NCI-H187 (cell line): ENCODE data around the gene MFSD2B.
"Not testable (repeated sequence)": the region's sequence is repeated elsewhere in the genome, so short reads cannot be mapped to it uniquely, and the experiment has no call there.

Experiments
- DNase-seq, 2 experiments: peaks; one replicate each; lab custom pipeline; 2025; lab: John Stamatoyannopoulos, UW

The MFSD2B gene

DNA sequence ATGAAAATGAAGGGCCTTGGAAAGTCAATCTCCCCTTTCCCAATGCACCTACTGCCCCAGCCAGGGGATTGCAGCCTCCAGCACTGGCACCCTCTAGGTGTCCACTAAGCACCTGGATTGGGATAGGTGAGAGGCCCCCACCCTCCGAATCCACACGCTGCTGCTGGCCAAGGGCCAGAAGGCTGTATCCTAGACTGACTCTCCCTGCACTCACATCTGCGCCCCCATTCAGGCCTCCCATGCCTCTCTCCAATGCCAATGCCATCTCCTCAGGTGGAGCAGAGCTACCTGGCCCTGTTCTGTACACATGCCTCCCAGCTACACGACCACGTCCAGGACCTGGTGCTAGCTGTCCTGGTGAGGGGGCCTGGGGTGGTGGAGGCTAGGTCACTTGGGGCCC is 9.8 kb downstream of the MFSD2B start:
- DNase-seq = no peak

DNA sequence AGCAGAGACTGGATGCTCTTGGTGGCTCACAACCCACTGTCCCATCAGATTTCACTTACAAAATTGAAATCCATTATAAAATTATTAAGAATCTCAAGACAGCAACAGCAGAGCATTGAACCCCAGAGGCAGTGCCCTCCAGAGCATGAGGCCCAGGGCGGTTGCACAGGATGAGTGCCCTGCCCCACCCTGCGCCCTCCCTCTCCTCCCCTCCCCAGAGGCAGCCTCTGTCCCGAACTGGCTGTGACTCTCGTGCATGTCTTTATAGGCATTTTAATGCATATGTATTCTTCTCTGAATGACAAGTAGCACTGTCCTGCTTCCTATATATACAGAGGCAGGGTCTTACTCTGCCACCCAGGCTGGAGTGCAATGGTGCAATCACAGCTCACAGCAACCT is 10.4 kb downstream of the MFSD2B start:
- no peak for DNase-seq

DNA sequence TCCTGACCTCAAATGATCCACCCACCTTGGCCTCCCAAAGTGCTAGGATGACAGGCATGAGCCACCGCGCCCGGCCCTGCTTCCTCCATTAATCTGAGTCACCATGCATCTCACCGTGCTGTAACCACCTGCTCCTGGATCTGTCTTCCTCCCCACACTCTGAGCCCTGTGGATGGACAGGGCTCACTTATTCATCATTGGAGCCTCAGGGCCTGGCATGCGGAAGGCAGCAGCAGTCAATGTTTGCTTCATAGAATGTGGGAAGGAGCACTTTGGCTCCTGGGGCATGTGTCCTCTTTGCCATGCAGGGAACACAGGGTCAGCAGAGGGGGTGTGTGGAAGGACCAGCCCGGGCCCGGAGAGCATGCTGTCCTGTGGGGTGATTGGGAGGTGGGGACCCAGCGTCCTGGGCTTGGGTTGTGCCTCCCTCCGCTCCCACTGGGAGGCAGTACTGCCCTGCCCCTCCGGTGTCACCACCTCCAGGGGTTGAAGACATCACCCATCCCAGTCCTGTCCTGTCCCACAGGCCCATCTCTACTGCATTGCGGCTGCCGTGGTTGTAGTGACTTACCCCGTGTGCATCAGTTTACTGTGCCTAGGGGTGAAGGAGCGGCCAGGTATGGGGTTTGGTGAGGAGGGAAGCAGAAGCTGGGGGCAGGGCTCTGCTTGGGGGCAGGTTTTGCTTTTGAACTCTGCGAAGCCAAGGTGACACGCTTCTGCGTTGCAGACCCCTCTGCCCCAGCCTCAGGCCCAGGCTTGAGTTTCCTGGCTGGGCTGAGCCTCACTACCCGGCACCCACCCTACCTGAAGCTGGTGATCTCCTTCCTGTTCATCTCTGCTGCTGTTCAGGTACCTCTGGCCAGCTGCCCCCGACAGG is 11.5 kb downstream of the MFSD2B start:
- no peak for DNase-seq

DNA sequence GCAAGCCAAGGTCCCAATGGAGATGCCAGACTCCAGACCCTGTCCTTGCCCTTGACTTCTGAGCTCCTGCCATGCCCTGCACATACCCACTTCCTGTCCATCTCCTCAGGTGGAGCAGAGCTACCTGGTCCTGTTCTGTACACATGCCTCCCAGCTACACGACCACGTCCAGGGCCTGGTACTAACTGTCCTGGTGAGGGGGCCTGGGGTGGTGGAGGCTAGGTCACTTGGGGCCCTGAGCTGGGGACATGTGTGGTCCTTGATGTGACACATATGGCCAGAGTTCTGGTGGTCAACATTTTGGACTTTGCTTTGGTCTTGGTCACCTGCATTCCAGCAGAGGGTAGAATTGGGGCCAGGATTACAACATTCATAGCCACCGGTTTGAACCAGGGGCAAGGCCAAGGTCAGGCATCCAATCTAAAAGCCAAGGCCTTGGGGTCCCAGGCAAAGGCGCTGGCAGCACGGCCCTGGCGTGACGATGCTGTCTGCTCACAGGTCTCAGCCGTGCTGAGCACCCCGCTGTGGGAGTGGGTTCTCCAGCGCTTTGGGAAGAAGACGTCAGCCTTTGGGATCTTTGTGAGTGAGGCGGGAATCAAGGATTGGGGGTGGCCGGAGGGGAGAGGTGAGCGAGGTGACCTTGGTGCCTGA is 12.6 kb downstream of the MFSD2B start:
- no peak for DNase-seq

DNA sequence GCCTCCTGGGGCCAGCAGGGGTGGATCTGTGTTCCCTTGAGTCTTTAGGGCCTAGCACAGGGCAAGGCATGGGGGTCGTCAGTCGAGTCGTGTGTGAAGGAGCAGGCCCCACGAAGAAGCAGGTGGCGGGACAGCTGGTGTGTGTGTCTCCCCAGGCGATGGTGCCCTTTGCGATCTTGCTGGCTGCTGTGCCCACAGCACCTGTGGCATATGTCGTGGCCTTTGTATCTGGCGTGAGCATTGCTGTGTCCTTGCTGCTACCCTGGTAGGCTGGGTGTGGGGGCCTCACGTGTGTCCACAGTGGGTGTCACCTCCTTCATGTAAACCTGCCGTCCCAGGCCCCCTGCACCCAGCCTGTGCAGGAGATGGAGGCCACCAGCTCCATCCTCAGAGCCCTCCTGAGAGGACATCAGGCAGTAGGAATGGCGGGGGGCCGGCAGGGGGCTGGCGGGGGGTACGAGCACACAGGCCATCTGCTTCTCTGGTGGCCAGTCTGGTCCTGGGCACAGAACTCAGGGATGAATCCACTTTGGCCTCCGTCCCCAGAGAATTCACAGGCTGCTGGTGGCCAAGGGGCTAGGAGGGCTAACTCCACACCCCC is 13.2 kb downstream of the MFSD2B start:
- DNase-seq = no peak

DNA sequence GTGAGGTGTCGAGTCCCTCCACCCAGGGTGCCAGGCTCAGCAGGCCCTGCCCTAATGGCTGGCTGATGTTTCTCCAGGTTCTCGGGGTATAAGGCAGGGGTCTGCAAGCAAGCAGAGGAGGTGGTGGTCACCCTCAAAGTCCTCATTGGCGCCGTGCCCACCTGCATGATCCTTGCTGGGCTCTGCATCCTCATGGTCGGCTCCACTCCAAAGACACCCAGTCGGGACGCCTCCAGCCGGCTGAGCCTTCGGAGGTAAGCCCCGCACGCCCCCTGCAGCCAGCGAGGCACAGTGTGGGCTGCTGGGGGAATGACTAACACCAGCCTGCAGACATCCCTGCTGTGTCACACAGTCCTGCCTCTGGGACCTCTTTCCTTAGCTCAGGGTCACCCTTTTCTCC is 14.1 kb downstream of the MFSD2B start:
- DNase-seq = no peak

DNA sequence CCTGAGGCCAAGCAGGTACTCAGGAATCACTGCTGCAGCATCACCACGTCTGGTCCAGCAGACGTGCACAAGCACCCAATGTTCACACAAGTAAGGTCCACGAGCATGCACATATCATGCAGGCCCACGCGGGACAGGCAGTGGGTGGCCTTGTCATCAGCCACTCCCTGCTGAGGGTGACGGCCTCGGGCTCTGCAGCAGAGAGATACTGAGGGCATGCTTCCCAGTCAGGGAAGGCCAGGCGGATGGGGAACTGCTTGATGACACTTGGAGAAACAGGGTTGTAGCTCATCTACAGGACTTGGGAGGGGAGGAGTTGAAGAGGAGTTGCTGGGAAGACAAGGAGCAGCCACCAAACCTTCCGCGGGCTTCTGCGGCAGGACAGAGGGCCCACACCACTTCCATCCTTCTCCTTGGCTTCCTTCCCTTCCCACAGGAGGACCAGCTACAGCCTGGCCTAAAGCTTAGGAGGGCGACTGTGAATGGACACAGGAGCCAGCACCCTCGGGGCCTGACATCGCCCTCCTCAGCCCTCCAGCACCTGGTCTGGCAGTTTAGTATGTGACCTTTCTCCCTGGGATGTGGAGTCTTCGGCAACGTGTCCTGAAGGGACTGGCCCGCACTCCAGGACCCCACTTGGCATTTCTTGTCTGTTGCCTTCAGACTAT is 15.2 kb downstream of the MFSD2B start:
- DNase-seq = no peak

DNA sequence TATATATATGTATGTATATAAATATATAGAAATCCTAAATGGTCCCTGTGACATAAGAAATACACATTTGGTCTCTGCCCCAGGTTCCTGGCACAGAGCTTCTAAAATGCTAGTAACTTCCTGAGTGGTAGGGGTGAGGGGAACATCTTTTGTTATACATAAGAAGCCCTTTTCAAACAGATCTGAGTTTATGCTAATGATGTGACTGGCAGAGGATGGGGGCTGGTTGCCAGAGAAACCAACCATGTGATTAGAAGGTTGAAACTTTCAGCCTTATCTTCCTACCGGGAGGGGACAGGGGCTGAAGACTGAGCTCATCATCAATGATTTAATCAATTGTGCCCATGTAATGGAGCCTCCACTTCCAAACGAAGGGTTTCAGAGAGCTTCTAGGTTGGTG is 16.3 kb downstream of the MFSD2B start:
- DNase-seq = no peak

DNA sequence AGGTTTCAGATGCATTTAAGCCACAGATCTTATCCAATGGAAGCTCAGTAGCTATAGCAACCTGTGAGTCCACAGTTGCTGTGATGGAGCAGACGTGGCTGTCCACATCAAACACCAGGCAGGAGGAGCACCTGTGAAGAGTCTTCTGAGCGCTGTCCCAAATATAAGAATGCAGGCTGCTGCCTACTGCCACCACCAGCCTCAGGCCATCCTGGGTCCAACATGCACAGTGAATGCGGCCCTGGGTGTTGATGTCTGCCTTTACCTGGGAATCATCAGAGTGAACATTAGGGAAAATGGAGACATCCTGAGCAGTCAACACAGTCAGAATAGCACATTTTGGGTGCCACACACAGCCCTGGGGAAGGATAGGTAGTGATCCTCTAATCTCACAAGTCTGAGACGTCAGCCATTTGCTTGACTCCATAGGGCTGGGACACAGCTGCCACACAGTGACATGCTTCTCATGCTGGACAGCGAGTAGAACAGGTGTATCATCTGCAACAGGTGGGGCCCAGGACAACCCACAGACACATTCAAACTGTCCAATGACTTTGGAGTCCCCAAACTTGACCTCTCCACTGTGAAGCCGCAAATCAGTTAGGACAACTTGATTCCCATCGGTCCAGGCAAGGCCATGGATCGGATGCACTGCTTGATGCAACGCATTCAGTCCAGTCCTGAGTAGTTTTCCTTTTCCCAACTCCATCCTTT is 29.1 kb downstream of the MFSD2B start:
- DNase-seq = no peak

DNA sequence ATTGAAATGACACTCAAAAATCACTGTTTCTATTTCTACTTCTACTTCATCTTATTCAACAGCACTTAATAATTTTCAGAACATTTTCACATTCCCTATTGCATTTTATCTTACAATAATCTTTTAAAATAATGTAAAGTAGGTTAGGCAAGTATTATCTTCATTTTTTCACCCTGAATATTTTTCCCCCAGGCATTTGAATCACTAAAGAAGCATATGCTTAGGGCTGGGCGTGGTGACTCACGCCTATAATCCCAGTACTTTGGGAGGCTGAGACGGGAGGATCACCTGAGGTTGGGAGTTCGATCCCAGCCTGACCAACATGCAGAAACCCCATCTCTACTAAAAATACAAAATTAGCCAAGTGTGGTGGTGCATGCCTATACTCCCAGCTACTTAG is 30.6 kb downstream of the MFSD2B start:
- DNase-seq = no peak

DNA sequence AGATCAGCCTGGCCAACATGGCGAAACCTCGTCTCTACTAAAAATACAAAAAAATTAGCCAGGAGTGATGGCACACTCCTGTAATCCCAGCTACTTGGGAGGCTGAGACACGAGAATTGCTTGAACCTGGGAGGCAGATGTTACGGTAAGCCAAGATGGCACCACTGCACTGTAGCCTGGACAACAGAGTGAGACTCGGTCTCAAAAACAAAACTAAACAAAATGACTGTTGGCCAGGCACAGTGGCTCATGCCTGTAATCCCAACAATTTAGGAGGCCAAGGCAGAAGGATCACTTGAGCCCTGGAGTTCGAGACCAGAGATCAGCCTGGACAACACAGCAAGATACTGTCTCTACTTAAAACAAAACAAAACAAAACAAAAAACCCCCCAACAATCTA is 33.2 kb downstream of the MFSD2B start:
- not testable (repeated sequence) for DNase-seq

DNA sequence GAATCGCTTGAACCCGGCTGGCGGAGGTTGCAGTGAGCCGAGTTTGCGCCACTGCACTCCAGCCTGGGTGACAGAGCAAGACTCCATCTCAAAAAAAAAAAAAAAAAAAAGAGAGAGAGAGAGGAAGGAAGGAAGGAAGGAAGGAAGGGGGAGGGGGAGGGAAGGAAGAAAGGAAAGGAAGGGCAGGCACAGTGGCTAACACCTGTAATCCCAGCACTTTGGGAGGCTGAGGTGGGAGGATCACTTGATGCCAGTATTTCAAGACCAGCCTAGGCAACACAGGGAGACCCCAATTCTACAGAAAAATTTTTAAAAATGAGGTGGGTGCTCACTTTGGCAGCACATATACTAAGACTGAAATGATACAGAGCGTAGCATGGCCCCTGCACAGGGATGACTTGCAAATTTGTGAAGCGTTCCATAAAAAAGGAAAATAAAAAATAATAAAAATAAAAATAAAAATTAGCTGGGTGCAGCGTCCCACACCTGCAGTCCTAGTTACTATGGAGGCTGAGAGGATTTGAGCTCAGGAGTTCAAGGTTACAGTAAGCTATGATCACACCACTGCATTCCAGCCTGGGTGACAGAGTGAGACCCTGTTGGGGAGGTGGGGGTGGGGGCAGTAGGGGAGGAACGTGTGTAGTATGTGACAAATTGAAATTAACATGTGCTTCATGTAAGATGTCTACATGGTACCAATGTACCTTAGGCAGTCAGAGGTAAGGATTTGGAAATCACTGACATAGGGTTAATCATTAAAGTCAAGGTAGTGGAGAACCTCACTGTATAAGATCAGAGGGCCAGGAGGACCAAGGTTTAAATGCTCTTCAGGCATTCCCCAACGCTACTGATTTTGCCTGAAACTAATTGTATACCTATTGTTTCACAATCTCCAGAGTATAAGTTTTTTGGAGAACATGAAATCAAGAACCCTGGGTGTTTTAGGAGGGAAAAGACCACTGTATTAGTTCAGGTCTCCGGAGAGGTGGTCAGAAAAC is 35.9 kb downstream of the MFSD2B start:
- no peak for DNase-seq

DNA sequence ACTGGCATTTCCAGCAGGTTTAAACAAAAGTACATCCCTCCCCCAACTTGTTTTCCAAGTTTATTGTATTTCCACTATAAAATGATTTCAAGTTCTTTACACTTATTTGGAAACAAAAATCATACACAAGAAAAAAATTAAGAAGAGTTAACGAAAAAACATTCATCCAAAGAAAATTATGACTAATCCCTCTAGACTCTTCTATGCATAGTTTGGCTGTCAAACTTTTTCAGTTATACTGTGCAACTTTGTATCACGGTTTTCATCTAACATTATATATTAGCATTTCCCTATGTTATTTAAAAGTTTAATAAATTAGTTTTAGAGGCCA is 36.7 kb downstream of the MFSD2B start:
- DNase-seq = no peak

DNA sequence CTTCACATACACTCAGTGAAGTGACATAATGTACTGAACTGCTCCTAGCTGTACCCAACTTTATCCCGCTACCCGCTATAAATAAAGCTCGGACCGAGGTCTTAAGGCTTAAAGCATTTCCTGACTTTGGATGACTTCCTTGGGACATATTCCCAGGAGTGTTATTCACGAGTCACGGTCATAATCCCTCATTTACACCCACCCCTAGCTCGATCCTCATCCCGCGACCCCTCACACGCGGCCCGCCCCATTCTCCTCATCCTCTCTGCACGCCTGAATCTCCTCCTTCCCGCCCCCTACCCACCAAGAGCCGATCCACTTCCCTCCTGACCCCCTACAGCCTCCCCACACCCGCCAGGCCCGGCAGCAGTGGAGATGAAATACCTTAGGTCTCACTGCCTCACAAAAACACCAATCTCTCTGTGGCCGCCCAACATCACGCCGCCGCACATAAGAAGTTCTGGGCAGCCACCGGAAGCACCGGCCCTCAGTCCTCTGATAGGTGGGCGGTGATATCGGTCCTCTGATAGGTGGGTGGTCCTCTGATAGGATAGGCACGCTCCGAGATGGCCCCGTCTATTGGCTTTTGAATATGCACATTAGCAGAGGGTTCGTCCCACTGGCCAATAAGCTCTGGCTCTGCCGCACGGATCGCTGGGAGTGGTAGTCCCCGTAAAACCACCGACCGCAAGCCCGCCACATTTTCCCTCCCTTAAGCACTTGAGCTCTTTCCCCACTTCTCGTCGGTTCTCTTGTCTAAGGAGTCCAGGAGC is 37.2 kb downstream of the MFSD2B start, which contains the start of gene WDCP:
TSS of gene WDCP (minus strand) at position 462 of the 773 bp plus-strand sequence. CDS start 7,897 bp downstream, outside the sequence.
- DNase-seq = peak; percentile 95 to 98

DNA sequence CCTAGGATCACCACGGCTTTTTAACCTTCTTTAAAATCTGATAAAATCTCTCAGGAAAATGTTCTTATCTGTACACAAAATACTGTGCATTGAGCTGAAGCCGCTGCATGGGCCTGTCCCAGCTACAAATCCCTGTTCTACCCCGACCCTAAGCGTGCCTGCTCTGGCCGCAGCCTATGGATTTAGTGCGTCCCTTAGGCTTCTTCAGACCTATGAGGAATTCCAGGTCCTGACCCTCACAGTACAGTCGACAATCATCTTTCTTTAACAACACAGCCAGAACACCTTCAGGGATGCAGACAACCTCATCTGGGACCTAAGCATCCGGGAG is 37.8 kb downstream of the MFSD2B start:
- DNase-seq = no peak

DNA sequence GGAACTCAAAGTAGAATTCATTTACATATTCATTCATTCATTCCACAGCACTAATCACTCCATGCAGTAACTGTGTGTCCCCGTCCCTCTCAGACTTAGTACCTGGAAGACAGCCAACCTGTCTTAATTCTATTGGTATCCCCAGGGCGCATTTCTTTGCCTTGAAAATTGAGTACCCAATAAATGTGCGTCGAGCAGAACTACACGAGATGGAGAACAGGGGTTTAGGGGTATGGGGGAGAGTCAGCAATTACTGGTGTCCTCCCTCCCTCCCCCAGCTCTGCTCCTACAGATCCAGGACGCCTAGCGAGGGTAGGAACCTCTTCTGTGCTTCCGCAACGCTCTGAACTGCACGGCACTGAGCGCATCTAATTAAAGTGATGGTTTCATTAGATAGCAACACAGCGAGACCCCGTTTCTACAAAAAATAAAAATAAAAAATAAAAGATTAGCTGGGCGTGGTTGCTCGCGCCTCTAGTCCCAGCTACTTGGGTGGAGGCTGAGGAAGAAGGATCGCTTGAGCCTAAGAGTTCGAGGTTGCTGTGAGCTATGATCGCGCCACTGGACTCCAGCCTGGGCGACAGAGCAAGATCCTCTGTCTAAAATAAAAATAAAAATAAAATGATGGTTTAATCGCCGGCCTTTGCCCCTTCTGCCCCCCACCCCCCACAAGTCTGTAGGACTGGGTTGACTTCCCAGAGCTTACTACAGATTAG is 39.0 kb downstream of the MFSD2B start:
- no peak for DNase-seq

DNA sequence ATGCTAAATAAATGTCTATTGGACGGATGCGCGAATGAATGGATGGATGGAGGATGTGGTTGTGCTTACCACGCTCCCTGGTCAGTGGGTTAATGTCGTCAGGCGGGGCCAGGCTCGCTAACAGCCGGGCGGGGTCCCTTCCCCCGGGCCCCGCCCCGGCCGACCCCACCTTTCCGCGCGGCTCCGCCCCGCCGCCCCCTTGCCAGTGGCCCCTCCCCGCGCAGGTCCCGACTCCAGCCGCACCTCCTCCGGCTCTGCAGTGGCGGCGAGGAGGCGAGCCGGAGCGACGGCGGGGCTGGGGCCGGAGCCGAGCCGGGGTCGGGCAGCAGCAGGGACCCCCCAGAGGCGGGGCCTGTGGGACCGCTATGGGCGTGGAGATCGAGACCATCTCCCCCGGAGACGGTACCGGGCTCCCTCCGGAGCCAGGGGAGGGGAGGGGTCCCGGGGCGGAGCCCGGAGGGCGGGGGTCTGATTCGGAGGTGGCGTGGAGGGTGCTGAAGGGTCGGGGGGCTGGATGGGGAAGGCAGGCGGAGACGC is 39.7 kb downstream of the MFSD2B start, which contains the start of gene FKBP1B:
TSS of gene FKBP1B (plus strand) at position 257 of the 537 bp plus-strand sequence. CDS start at position 366, 109 bp downstream.
- no peak for DNase-seq

DNA sequence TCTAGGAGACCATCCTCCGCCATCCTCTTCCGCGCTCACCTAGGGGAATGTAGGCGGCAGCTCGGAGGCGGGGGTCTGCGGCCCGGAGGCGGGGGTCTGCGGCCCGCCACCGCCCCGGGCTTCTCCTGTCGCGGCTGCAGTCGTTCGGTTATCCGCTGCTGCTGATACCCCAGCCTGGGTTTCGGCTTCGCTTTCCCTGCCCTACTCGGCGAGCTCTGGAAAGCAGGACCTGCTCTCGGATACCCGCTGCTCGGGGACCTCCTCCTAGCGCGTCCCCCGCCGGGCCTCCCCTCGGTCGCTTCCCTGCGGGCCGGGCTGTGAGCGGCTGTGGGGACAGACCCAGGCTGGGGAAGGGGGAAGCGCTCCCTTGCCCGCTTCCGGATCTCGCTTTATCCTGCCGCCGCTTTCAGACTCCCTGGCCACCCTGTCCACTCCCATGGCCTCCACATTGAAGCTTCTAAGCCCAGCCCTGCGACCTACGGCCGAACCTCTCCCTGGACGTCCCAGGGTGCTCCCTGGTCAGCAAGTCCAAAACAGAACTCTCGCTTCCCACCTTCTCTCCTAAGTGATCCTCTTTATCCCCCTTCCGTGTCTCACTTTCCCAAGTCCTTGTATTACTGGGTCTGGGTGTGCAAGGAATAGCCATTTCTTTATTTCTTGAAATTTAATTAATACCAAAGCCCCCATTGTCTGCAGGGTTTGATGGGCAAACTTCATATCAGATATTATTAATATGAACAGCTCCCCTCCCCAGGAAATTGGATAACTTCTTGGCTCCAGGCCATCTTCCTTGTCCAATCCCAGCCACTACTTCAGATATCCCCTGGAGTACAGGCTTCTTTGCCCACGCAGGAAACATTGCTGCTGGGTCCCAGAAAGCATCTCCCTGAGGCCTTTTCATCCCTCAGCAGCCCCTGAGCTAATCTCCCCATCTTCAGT is 40.4 kb downstream of the MFSD2B start:
- no peak for DNase-seq
